Gastrocnemius medialis (tissue), 4 donors: ENCODE results near the gene GRM8.

Experiments used
- POLR2A ChIP-seq, 2 donors: fragments of 450-650 bp; IDR thresholded peaks; one replicate each; pipeline ENCODE4 v1.6.1; 2017; ENCODE audit warnings: antibody characterized with exemption in 2 of 2, mild to moderate bottlenecking in 2 of 2, moderate library complexity in 2 of 2
- TF ChIP-seq, protein P1 (sequence below), 5 experiments: fragments of 450-650 bp in 3 of 5; fragments of 200-600 bp in 2 of 5; sonication (generic) in 2 of 5; IDR thresholded peaks in 4 of 5; conservative IDR thresholded peaks in 1 of 5; 1 replicate in 4 of 5; 2 replicates in 1 of 5; pipeline ENCODE4 v1.5.1; 2016 to 2019; ENCODE audit warnings: antibody characterized with exemption in 5 of 5, mild to moderate bottlenecking in 3 of 5, moderate library complexity in 3 of 5

DNA sequence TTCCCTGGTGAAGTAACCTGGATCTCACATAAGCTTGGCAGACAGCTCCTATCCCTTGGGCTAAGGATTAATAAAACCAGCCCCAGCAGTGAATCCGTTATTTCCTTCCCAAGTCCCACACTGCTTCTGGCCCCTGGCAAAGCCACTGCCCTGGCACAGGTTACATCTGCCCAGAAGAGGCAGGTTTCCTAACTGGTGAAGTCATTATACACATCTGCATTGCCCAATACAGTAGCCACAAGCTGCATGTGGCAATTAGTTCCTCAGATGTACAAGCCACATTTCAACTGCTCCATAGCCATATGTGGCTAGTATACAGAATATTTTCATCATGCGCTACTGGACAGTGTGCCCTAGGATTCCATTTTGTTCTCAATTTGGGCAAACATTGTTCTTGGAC lies 273.0 kb downstream of the GRM8 start:
- TF ChIP-seq POLR2A (IDR thresholded peaks at IDR 0.05): no peak
- TF ChIP-seq, protein P1, sequence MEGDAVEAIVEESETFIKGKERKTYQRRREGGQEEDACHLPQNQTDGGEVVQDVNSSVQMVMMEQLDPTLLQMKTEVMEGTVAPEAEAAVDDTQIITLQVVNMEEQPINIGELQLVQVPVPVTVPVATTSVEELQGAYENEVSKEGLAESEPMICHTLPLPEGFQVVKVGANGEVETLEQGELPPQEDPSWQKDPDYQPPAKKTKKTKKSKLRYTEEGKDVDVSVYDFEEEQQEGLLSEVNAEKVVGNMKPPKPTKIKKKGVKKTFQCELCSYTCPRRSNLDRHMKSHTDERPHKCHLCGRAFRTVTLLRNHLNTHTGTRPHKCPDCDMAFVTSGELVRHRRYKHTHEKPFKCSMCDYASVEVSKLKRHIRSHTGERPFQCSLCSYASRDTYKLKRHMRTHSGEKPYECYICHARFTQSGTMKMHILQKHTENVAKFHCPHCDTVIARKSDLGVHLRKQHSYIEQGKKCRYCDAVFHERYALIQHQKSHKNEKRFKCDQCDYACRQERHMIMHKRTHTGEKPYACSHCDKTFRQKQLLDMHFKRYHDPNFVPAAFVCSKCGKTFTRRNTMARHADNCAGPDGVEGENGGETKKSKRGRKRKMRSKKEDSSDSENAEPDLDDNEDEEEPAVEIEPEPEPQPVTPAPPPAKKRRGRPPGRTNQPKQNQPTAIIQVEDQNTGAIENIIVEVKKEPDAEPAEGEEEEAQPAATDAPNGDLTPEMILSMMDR (IDR thresholded peaks at IDR 0.05 in 4 of 5, conservative IDR thresholded peaks at IDR 0.05 in 1 of 5): no peak
